Hindlimb muscle (tissue), 1 donor: ENCODE measurements around the gene SPON1. TPM values are rescaled to one million over a fixed set of nuclear protein-coding genes. Genes with fewer than 3 reads are reported as not detected.
"Not testable (repeated sequence)": the region's sequence is repeated elsewhere in the genome, so short reads cannot be mapped to it uniquely, and the experiment has no call there.

Experiments used
- DNase-seq: peaks from one replicate; pipeline ENCODE4 v3.0.0-alpha.2; 2013
- polyA plus RNA-seq: library from polyadenylated mRNA; unstranded; fragments of 120-200 nt; gene quantifications from one replicate; pipeline ENCODE4 v1.2.1, GENCODE V29; 2013; ENCODE audit not compliant: insufficient read length

The SPON1 gene
- polyA plus RNA-seq, 1 donor = 29.3 TPM

- no peak for DNase-seq
These were observed 127.4 kb downstream of the SPON1 start for GRCh38 chr11:14089690-14090462.

- DNase-seq = not testable (repeated sequence)
These were observed 128.1 kb downstream of the SPON1 start for GRCh38 chr11:14090631-14091030.

- no peak for DNase-seq
These were observed 130.5 kb downstream of the SPON1 start for GRCh38 chr11:14093065-14093464.

GRCh38 chr11:14094481-14095037 is 132.0 kb downstream of the SPON1 start:
- no peak for DNase-seq

GRCh38 chr11:14095882-14096281 is 133.4 kb downstream of the SPON1 start:
- no peak for DNase-seq

GRCh38 chr11:14096606-14097005 is 134.1 kb downstream of the SPON1 start:
- DNase-seq = no peak

- DNase-seq = no peak
These were observed 138.9 kb downstream of the SPON1 start for GRCh38 chr11:14101388-14101787.

GRCh38 chr11:14102766-14103165 is 140.2 kb downstream of the SPON1 start:
- DNase-seq = no peak

GRCh38 chr11:14105446-14105845 is 142.9 kb downstream of the SPON1 start:
- no peak for DNase-seq

GRCh38 chr11:14106303-14107049 is 144.0 kb downstream of the SPON1 start:
- DNase-seq = no peak

GRCh38 chr11:14107050-14107430 is 144.5 kb downstream of the SPON1 start:
- DNase-seq = no peak

GRCh38 chr11:14109742-14110141 is 147.2 kb downstream of the SPON1 start:
- DNase-seq = no peak

GRCh38 chr11:14110629-14111028 is 148.1 kb downstream of the SPON1 start:
- DNase-seq = no peak

GRCh38 chr11:14111496-14111895 is 149.0 kb downstream of the SPON1 start:
- no peak for DNase-seq

- no peak for DNase-seq
These were observed 150.2 kb downstream of the SPON1 start for GRCh38 chr11:14112721-14113120.

- no peak for DNase-seq
These were observed 151.7 kb downstream of the SPON1 start for GRCh38 chr11:14114269-14114668.

- no peak for DNase-seq
These were observed 152.3 kb downstream of the SPON1 start for GRCh38 chr11:14114786-14115185.

- no peak for DNase-seq
These were observed 155.1 kb downstream of the SPON1 start for GRCh38 chr11:14117632-14118031.

GRCh38 chr11:14118072-14118471 is 155.5 kb downstream of the SPON1 start:
- no peak for DNase-seq

- no peak for DNase-seq
These were observed 156.8 kb downstream of the SPON1 start for GRCh38 chr11:14119357-14119756.

GRCh38 chr11:14124350-14124749 is 161.8 kb downstream of the SPON1 start:
- no peak for DNase-seq

GRCh38 chr11:14124886-14125285 is 162.4 kb downstream of the SPON1 start:
- no peak for DNase-seq

- no peak for DNase-seq
These were observed 163.0 kb downstream of the SPON1 start for GRCh38 chr11:14125529-14125928.

GRCh38 chr11:14127679-14128078 is 165.2 kb downstream of the SPON1 start:
- DNase-seq = no peak
